Femur (tissue), 1 donor: ENCODE measurements around the gene LHFPL6.

Experiments
- DNase-seq: peaks from one replicate; pipeline ENCODE4 v3.0.0-alpha.2; 2017

Gene LHFPL6

GRCh38 chr13:39552246-39552645 lies 50.7 kb downstream of the LHFPL6 start:
- no peak for DNase-seq

- DNase-seq, result no peak
Observed at GRCh38 chr13:39550931-39551330, 52.1 kb downstream of the LHFPL6 start.

- no peak for DNase-seq
Observed at GRCh38 chr13:39547108-39547507, 55.9 kb downstream of the LHFPL6 start.

- no peak for DNase-seq
Observed at GRCh38 chr13:39542361-39542760, 60.6 kb downstream of the LHFPL6 start.

GRCh38 chr13:39540929-39541605 lies 61.9 kb downstream of the LHFPL6 start:
- DNase-seq, result no peak

- no peak for DNase-seq
Observed at GRCh38 chr13:39538816-39539790, 63.9 kb downstream of the LHFPL6 start.

- DNase-seq, result no peak
Observed at GRCh38 chr13:39536906-39537305, 66.1 kb downstream of the LHFPL6 start.

- DNase-seq, result no peak
Observed at GRCh38 chr13:39536274-39536673, 66.7 kb downstream of the LHFPL6 start.

GRCh38 chr13:39533651-39534150 lies 69.3 kb downstream of the LHFPL6 start:
- no peak for DNase-seq

GRCh38 chr13:39531646-39532045 lies 71.3 kb downstream of the LHFPL6 start:
- DNase-seq, result no peak

GRCh38 chr13:39530916-39531315 lies 72.1 kb downstream of the LHFPL6 start:
- no peak for DNase-seq

GRCh38 chr13:39528661-39528980 lies 74.4 kb downstream of the LHFPL6 start:
- DNase-seq, result no peak

- peak; percentile 27 for DNase-seq
Observed at GRCh38 chr13:39527961-39528660, 74.9 kb downstream of the LHFPL6 start.

- no peak for DNase-seq
Observed at GRCh38 chr13:39527301-39527700, 75.7 kb downstream of the LHFPL6 start.

GRCh38 chr13:39526499-39526898 lies 76.5 kb downstream of the LHFPL6 start:
- no peak for DNase-seq

GRCh38 chr13:39525506-39525905 lies 77.5 kb downstream of the LHFPL6 start:
- no peak for DNase-seq

- DNase-seq, result no peak
Observed at GRCh38 chr13:39524795-39525194, 78.2 kb downstream of the LHFPL6 start.

- DNase-seq, result no peak
Observed at GRCh38 chr13:39522329-39522728, 80.7 kb downstream of the LHFPL6 start.

GRCh38 chr13:39521701-39522100 lies 81.3 kb downstream of the LHFPL6 start:
- DNase-seq, result no peak

GRCh38 chr13:39516096-39516495 lies 86.9 kb downstream of the LHFPL6 start:
- DNase-seq, result peak; percentile 34

- DNase-seq, result no peak
Observed at GRCh38 chr13:39515224-39515714, 87.7 kb downstream of the LHFPL6 start.

- no peak for DNase-seq
Observed at GRCh38 chr13:39512687-39513086, 90.3 kb downstream of the LHFPL6 start.

GRCh38 chr13:39510316-39510695 lies 92.7 kb downstream of the LHFPL6 start:
- no peak for DNase-seq
